ENCODE measurements around the gene RPL4.

RPL4 gene

DNA sequence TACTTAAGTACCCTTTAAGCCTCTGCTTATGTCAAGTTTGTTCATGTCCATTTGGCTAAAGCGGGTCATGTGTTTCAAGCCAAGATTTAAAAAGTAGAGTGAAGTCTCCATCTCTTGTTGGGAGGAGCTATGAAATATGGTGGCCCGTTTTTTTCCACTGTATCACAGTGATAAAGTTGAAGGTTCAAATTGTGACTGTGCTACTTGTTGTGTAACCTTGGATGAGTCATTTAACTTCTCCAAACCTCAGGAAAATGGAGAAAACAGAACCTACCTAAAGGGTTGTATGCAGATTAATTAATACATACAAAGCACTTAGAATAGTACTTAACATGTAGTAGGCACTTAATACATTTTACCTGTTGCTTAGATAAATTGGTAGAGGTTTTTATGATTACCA, 50.5 kb downstream of the RPL4 start:
- peak; percentile 76 to 85 for DNase-seq

DNA sequence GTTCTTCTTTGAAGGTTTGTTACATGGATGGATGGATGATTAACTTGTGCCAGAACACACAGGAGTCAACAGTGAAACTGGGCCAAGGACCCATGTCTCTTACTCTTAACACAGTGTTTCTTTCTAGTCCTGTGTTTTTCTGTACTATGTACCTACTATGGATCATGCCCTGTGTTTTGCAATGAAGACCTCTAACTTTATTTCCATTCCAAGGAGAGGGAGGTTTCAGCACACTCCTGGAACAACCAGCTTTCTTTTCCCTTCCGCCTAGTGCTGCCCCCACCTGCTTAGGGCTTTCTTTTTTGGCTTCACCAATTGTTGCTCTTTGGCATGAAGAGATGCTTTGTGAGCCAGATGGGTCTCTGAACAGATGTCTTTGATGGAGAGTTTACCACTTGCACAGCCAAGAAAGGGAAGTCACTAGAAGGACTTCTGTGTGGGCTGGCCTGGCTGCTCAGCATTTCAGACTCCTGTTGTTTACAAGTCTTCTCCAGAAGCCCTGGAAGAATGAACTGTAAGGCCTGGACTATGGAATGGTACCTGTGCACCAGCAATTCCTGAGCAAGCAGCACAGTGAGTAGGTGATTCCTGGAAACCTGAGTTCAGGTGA, 51.6 kb downstream of the RPL4 start:
- DNase-seq, result peak; percentile 36 to 48

DNA sequence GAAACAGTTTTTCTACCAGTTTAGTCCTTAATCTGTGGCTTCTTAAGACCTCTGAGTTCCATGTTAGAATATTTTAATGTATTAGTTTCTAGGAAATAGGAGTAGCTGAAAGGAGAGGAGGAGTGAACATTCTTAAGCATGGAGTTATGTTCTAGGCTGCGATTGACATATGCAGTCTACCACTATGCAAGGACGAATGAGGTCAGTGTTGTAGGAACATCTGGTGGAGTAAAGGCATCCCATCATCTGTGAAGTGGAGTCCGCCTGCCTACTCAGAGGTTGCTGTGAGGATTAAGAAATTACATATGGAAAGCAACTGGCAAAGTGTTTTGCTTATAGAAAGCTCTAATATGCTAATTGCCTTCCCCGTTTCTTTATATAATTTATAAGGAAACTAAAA, 52.2 kb downstream of the RPL4 start:
- no peak for DNase-seq

Measured in inflammatory macrophage treated with lipopolysaccharide for 1 hour (primary cell).